Measurements from ENCODE around the gene VPS35. TPM values are rescaled to one million over a fixed set of nuclear protein-coding genes. Genes with fewer than 3 reads are reported as not detected.

Gene VPS35
- total RNA-seq, 3 donors from 2014 or later (not counting 1 experiment from before 2014, with no cell fraction given) = 32.8 to 44.1 (median 43.7) TPM

DNA sequence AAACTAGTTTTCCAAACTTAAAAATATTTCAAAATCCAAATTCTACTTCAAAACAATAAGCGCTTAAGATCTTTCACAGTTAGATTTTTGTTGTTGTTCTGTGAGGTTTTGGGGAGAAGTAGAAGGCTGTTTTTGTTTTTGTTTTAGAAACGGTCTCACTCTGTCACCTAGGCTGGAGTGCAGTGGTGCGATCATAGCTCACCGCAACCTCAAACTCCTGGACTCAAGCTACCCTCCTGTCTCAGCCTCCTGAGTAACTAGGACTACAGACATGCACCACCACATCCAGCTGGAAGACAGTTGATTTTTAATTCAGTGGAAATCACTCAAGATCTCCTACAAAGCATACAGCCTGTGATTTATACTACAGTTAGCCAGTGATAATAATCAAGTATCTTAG is 70.5 kb downstream of the VPS35 start:
- no peak overlapping the region for H3K4me3 Mint-ChIP-seq
- Histone ChIP-seq H3K27me3 (ENCODE audit: control insufficient read depth, insufficient read depth, low read length) (no peaks in the 10 kb centered on the region), H3K4me1 (ENCODE audit: control insufficient read depth, insufficient read depth, low read length) (peaks cover 9% of the 10 kb centered on the region), H3K4me3 (ENCODE audit: low read length) (no peak overlapping the region), H3K36me3 (ENCODE audit: control insufficient read depth, insufficient read depth, low read length) (no peaks in the 10 kb centered on the region), H3K9me3 (ENCODE audit: control insufficient read depth, insufficient read depth, low read length) (no peaks in the 10 kb centered on the region), H3K27ac (ENCODE audit: low read length) (no peak overlapping the region)
- no peak overlapping the region for H3K27ac Mint-ChIP-seq
- no peaks in the 10 kb centered on the region for H3K36me3 Mint-ChIP-seq
- no peak for ATAC-seq
- intact Hi-C loops (cut with micrococcal nuclease) = no loop called here
- H3K27me3 Mint-ChIP-seq (ENCODE audit: low read depth in 2 of 2) = no peaks in the 10 kb centered on the region
- peaks cover 18 to 27% of the 10 kb centered on the region in 2 donors for H3K4me1 Mint-ChIP-seq
- no peak for TF ChIP-seq CTCF (IDR thresholded peaks at IDR 0.05)
- no peak for DNase-seq
- WGBS (ENCODE audit: insufficient coverage) = 76% methylated on average over 3 of the region's 4 CpGs
- H3K9me3 Mint-ChIP-seq = no peaks in the 10 kb centered on the region

GRCh38 chr16:46614006-46614405 is 75.0 kb downstream of the VPS35 start:
- H3K4me3 ChIP-seq (ENCODE audit: low read length) = no peak overlapping the region
- no peak for TF ChIP-seq CTCF (IDR thresholded peaks at IDR 0.05)
- no peak for DNase-seq
- H3K27me3 ChIP-seq (ENCODE audit: control insufficient read depth, insufficient read depth, low read length) = no peaks in the 10 kb centered on the region
- Mint-ChIP-seq H3K4me3 (no peak overlapping the region), H3K27me3 (ENCODE audit: low read depth in 2 of 2) (no peaks in the 10 kb centered on the region), H3K9me3 (no peaks in the 10 kb centered on the region), H3K27ac (no peak overlapping the region), H3K4me1 (peaks cover 0 to 8% of the 10 kb centered on the region in 2 donors), H3K36me3 (no peaks in the 10 kb centered on the region)
- H3K36me3 ChIP-seq (ENCODE audit: control insufficient read depth, insufficient read depth, low read length) = no peaks in the 10 kb centered on the region
- intact Hi-C loops (cut with micrococcal nuclease) = no loop called here
- H3K4me1 ChIP-seq (ENCODE audit: control insufficient read depth, insufficient read depth, low read length) = no peaks in the 10 kb centered on the region
- ATAC-seq = no peak
- H3K9me3 ChIP-seq (ENCODE audit: control insufficient read depth, insufficient read depth, low read length) = no peaks in the 10 kb centered on the region
- 100% methylated on average over 2 of the region's 4 CpGs for WGBS (ENCODE audit: insufficient coverage)
- H3K27ac ChIP-seq (ENCODE audit: low read length) = no peak overlapping the region

DNA sequence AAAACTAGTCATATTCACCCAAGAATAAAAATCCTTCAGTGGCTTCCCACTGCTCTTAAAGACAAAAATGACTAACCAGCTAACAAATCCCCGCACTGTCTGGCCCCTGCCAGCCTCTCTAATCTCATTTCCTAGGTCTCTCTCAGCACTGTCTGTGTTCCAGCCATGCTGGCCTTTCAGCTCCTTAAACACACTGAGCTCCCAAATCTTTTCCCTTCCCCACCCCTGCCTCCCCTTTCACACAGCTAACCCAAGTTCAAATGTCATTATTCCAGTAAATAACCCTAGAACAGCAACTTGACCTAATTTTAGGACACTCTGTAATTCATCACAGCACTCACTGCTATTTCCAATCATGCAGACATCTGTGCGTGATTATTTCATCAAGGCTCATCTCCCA is 75.6 kb downstream of the VPS35 start:
- H3K4me3 ChIP-seq (ENCODE audit: low read length) = no peak overlapping the region
- H3K36me3 ChIP-seq (ENCODE audit: control insufficient read depth, insufficient read depth, low read length) = no peaks in the 10 kb centered on the region
- TF ChIP-seq CTCF (IDR thresholded peaks at IDR 0.05) = no peak
- Mint-ChIP-seq H3K4me1 (peaks cover 0 to 8% of the 10 kb centered on the region in 2 donors), H3K27ac (no peak overlapping the region), H3K4me3 (no peak overlapping the region), H3K9me3 (no peaks in the 10 kb centered on the region), H3K27me3 (ENCODE audit: low read depth in 2 of 2) (no peaks in the 10 kb centered on the region), H3K36me3 (no peaks in the 10 kb centered on the region)
- no peaks in the 10 kb centered on the region for H3K4me1 ChIP-seq (ENCODE audit: control insufficient read depth, insufficient read depth, low read length)
- no peaks in the 10 kb centered on the region for H3K9me3 ChIP-seq (ENCODE audit: control insufficient read depth, insufficient read depth, low read length)
- WGBS (ENCODE audit: insufficient coverage) = 99% methylated on average over 2 of the region's 2 CpGs
- DNase-seq (no peak), ATAC-seq (no peak)
- intact Hi-C loops (cut with micrococcal nuclease) = no loop called here
- H3K27ac ChIP-seq (ENCODE audit: low read length) = no peak overlapping the region
- no peaks in the 10 kb centered on the region for H3K27me3 ChIP-seq (ENCODE audit: control insufficient read depth, insufficient read depth, low read length)

DNA sequence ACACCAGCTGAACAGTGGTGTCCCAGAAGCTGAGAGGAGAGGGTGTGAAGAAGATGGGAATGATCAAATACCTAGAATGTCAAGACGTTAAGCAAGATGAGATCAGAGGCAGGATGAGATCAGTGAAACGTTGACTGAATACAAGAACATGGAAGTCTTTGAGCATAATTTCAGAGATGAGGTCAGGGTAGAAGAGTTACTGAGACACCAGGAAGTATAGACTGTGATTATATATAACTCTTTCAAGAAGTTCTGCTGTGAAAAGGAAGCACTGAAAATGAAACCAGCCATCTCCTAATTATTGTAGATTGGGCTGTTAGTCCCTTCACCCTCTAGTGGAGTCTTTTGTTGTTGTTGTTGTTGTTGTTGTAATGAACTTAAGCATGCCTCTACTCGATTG is 76.9 kb downstream of the VPS35 start:
- H3K4me1 Mint-ChIP-seq = peaks cover 0 to 8% of the 10 kb centered on the region in 2 donors
- intact Hi-C loops (cut with micrococcal nuclease) = no loop called here
- no peak overlapping the region for H3K4me3 ChIP-seq (ENCODE audit: low read length)
- no peaks in the 10 kb centered on the region for H3K27me3 ChIP-seq (ENCODE audit: control insufficient read depth, insufficient read depth, low read length)
- no peaks in the 10 kb centered on the region for H3K36me3 Mint-ChIP-seq
- no peaks in the 10 kb centered on the region for H3K4me1 ChIP-seq (ENCODE audit: control insufficient read depth, insufficient read depth, low read length)
- peak overlapping the region; percentile 11 for H3K27ac ChIP-seq (ENCODE audit: low read length)
- no peak overlapping the region for H3K27ac Mint-ChIP-seq
- WGBS (ENCODE audit: insufficient coverage) = 67% methylated on average over 3 of the region's 3 CpGs
- no peak for DNase-seq
- H3K36me3 ChIP-seq (ENCODE audit: control insufficient read depth, insufficient read depth, low read length) = no peaks in the 10 kb centered on the region
- no peaks in the 10 kb centered on the region for H3K9me3 Mint-ChIP-seq
- no peak for TF ChIP-seq CTCF (IDR thresholded peaks at IDR 0.05)
- H3K9me3 ChIP-seq (ENCODE audit: control insufficient read depth, insufficient read depth, low read length) = no peaks in the 10 kb centered on the region
- ATAC-seq = peak in 1 of 3 donors; percentile 32
- H3K27me3 Mint-ChIP-seq (ENCODE audit: low read depth in 2 of 2) = no peaks in the 10 kb centered on the region
- H3K4me3 Mint-ChIP-seq = no peak overlapping the region

Data from natural killer cell (primary cell).